ENCODE data around the gene TRIM46. TPM values are rescaled to one million over a fixed set of nuclear protein-coding genes. Genes with fewer than 3 reads are reported as not detected.
A peak's percentile ranks its signal among the peaks of the same experiment; 100 is the strongest.

TRIM46 gene
- total and polyA plus RNA-seq, 2 of the 13 experiments (the other 11 are each of a cell fraction or from before 2014, with no cell fraction given) = 0.04 to 0.09 TPM

DNA sequence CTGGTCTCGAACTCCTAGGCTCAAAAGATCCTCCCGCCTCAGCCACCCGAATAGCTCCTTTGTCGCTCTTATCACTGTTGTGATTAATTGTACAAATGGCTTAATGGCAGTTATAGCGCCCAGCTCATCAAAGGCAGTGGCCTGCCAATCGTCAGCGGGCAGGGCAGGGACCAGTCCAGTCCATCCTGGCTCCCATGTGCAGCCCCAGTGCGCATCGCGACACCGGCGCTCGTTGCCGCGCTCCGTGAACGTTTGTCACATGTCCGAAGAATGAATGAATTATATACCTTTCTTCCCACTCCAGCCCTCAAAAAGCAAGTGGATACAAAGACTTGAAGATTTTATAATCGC, 53.2 kb downstream of the TRIM46 start (continued):
- no peak; the same call in 1 of the 2 replicates for TF ChIP-seq ZNF782 (CRISPR knock-in tag; IDR thresholded peaks at IDR 0.05; ENCODE audit: borderline replicate concordance)
- TF ChIP-seq, protein P1, sequence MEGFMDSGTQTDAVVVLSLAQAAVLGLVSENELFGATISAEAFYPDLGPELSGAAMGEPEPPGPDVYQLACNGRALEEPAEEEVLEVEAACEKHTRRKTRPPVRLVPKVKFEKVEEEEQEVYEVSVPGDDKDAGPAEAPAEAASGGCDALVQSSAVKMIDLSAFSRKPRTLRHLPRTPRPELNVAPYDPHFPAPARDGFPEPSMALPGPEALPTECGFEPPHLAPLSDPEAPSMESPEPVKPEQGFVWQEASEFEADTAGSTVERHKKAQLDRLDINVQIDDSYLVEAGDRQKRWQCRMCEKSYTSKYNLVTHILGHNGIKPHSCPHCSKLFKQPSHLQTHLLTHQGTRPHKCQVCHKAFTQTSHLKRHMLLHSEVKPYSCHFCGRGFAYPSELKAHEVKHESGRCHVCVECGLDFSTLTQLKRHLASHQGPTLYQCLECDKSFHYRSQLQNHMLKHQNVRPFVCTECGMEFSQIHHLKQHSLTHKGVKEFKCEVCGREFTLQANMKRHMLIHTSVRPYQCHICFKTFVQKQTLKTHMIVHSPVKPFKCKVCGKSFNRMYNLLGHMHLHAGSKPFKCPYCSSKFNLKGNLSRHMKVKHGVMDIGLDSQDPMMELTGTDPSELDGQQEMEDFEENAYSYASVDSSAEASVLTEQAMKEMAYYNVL (CRISPR knock-in tag; IDR thresholded peaks at IDR 0.05; ENCODE audit: borderline replicate concordance) = 0 out of 2 replicates have a peak, but pooled peaks have one; percentile 35
- TF ChIP-seq, protein P2, sequence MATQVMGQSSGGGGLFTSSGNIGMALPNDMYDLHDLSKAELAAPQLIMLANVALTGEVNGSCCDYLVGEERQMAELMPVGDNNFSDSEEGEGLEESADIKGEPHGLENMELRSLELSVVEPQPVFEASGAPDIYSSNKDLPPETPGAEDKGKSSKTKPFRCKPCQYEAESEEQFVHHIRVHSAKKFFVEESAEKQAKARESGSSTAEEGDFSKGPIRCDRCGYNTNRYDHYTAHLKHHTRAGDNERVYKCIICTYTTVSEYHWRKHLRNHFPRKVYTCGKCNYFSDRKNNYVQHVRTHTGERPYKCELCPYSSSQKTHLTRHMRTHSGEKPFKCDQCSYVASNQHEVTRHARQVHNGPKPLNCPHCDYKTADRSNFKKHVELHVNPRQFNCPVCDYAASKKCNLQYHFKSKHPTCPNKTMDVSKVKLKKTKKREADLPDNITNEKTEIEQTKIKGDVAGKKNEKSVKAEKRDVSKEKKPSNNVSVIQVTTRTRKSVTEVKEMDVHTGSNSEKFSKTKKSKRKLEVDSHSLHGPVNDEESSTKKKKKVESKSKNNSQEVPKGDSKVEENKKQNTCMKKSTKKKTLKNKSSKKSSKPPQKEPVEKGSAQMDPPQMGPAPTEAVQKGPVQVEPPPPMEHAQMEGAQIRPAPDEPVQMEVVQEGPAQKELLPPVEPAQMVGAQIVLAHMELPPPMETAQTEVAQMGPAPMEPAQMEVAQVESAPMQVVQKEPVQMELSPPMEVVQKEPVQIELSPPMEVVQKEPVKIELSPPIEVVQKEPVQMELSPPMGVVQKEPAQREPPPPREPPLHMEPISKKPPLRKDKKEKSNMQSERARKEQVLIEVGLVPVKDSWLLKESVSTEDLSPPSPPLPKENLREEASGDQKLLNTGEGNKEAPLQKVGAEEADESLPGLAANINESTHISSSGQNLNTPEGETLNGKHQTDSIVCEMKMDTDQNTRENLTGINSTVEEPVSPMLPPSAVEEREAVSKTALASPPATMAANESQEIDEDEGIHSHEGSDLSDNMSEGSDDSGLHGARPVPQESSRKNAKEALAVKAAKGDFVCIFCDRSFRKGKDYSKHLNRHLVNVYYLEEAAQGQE (IDR thresholded peaks at IDR 0.05; ENCODE audit: borderline replicate concordance in 1 of 2, low read depth in 1 of 2, low read length in 2 of 2) = no peak
- TF ChIP-seq, protein P3, sequence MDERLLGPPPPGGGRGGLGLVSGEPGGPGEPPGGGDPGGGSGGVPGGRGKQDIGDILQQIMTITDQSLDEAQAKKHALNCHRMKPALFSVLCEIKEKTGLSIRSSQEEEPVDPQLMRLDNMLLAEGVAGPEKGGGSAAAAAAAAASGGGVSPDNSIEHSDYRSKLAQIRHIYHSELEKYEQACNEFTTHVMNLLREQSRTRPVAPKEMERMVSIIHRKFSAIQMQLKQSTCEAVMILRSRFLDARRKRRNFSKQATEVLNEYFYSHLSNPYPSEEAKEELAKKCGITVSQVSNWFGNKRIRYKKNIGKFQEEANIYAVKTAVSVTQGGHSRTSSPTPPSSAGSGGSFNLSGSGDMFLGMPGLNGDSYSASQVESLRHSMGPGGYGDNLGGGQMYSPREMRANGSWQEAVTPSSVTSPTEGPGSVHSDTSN (CRISPR knock-in tag; IDR thresholded peaks at IDR 0.05) = no peak
- TF ChIP-seq HDAC2 (CRISPR knock-in tag; IDR thresholded peaks at IDR 0.05) = no peak
- TF ChIP-seq, protein P4, sequence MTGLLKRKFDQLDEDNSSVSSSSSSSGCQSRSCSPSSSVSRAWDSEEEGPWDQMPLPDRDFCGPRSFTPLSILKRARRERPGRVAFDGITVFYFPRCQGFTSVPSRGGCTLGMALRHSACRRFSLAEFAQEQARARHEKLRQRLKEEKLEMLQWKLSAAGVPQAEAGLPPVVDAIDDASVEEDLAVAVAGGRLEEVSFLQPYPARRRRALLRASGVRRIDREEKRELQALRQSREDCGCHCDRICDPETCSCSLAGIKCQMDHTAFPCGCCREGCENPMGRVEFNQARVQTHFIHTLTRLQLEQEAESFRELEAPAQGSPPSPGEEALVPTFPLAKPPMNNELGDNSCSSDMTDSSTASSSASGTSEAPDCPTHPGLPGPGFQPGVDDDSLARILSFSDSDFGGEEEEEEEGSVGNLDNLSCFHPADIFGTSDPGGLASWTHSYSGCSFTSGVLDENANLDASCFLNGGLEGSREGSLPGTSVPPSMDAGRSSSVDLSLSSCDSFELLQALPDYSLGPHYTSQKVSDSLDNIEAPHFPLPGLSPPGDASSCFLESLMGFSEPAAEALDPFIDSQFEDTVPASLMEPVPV (CRISPR knock-in tag; IDR thresholded peaks at IDR 0.05) = peak; percentile 15; the same call in 1 of the 2 replicates
- TF ChIP-seq ZNF766 (CRISPR knock-in tag; IDR thresholded peaks at IDR 0.05; ENCODE audit: borderline replicate concordance) = no peak
- no peak for TF ChIP-seq ZNF577 (CRISPR knock-in tag; IDR thresholded peaks at IDR 0.05; ENCODE audit: borderline replicate concordance, low read depth)
- TF ChIP-seq ZNF607 (CRISPR knock-in tag; IDR thresholded peaks at IDR 0.05; ENCODE audit: borderline replicate concordance) = no peak
- TF ChIP-seq ZNF775 (CRISPR knock-in tag; IDR thresholded peaks at IDR 0.05; ENCODE audit: borderline replicate concordance) = no peak
- TF ChIP-seq FOXM1 (CRISPR knock-in tag; IDR thresholded peaks at IDR 0.05) = no peak
- no peak for TF ChIP-seq ZNF747 (CRISPR knock-in tag; IDR thresholded peaks at IDR 0.05; ENCODE audit: borderline replicate concordance)
- TF ChIP-seq TP53 (CRISPR knock-in tag; conservative IDR thresholded peaks at IDR 0.05) = no peak
- no peak; the same call in 1 of the 2 replicates for TF ChIP-seq ZNF350 (CRISPR knock-in tag; IDR thresholded peaks at IDR 0.05; ENCODE audit: borderline replicate concordance, low read depth)
- TF ChIP-seq, protein P5, sequence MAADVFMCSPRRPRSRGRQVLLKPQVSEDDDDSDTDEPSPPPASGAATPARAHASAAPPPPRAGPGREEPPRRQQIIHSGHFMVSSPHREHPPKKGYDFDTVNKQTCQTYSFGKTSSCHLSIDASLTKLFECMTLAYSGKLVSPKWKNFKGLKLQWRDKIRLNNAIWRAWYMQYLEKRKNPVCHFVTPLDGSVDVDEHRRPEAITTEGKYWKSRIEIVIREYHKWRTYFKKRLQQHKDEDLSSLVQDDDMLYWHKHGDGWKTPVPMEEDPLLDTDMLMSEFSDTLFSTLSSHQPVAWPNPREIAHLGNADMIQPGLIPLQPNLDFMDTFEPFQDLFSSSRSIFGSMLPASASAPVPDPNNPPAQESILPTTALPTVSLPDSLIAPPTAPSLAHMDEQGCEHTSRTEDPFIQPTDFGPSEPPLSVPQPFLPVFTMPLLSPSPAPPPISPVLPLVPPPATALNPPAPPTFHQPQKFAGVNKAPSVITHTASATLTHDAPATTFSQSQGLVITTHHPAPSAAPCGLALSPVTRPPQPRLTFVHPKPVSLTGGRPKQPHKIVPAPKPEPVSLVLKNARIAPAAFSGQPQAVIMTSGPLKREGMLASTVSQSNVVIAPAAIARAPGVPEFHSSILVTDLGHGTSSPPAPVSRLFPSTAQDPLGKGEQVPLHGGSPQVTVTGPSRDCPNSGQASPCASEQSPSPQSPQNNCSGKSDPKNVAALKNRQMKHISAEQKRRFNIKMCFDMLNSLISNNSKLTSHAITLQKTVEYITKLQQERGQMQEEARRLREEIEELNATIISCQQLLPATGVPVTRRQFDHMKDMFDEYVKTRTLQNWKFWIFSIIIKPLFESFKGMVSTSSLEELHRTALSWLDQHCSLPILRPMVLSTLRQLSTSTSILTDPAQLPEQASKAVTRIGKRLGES (CRISPR knock-in tag; IDR thresholded peaks at IDR 0.05; ENCODE audit: borderline replicate concordance) = no peak
- no peak for TF ChIP-seq ZNF235 (CRISPR knock-in tag; IDR thresholded peaks at IDR 0.05; ENCODE audit: borderline replicate concordance)
